HG02623 (cell line): ENCODE results near the gene GEMIN2.
A peak's percentile ranks its signal among the peaks of the same experiment; 100 is the strongest.
"Not testable (repeated sequence)": the region's sequence is repeated elsewhere in the genome, so short reads cannot be mapped to it uniquely, and the experiment has no call there.

ENCODE experiments used
- ATAC-seq: cut with Tn5 transposase; IDR thresholded peaks from one replicate; pipeline ENCODE4 v1.9.1; 2021; ENCODE audit warnings: moderate library complexity; ENCODE audit not compliant: unreplicated experiment

Gene GEMIN2

GRCh38 chr14:39175445-39176262 is 61.5 kb downstream of the GEMIN2 start:
- peak; percentile 1 for ATAC-seq

- ATAC-seq = no peak
These were observed 62.4 kb downstream of the GEMIN2 start for GRCh38 chr14:39176263-39177167.

- ATAC-seq = no peak
These were observed 63.0 kb downstream of the GEMIN2 start for GRCh38 chr14:39177168-39177545.

- ATAC-seq = no peak
These were observed 64.9 kb downstream of the GEMIN2 start for GRCh38 chr14:39179042-39179441.

- ATAC-seq = no peak
These were observed 66.4 kb downstream of the GEMIN2 start for GRCh38 chr14:39180553-39180952.

GRCh38 chr14:39181026-39181692 is 67.0 kb downstream of the GEMIN2 start:
- no peak for ATAC-seq

- no peak for ATAC-seq
These were observed 67.5 kb downstream of the GEMIN2 start for GRCh38 chr14:39181693-39182047.

- no peak for ATAC-seq
These were observed 68.9 kb downstream of the GEMIN2 start for GRCh38 chr14:39182770-39183684.

GRCh38 chr14:39183685-39184003 is 69.5 kb downstream of the GEMIN2 start:
- ATAC-seq = not testable (repeated sequence)

GRCh38 chr14:39184628-39185255 is 70.6 kb downstream of the GEMIN2 start:
- ATAC-seq = no peak

- no peak for ATAC-seq
These were observed 71.3 kb downstream of the GEMIN2 start for GRCh38 chr14:39185256-39186049.
